ENCODE data around the gene P2RY2. TPM values are rescaled to one million over a fixed set of nuclear protein-coding genes. Genes with fewer than 3 reads are reported as not detected.

Gene P2RY2
- polyA plus RNA-seq, 2 of the 4 experiments (the other 2 are of a cell fraction): 3.7 to 6.4 TPM

- Histone ChIP-seq H3K4me2 (no peak overlapping the region), H3K9me3 (no peaks in the 10 kb centered on the region), H3K4me3 (no peak overlapping the region), H3K27ac (no peak overlapping the region), H3K4me1 (peaks cover 5% of the 10 kb centered on the region; the same call in 1 of the 3 replicates)
- FAIRE-seq (no peak), DNase-seq (ENCODE audit: low read depth in 1 of 2, low spot score in 1 of 2) (no peak), ATAC-seq (no peak)
- 94% methylated on average over 55 of the region's 56 CpGs for WGBS (ENCODE audit: missing lambda C conversion rate)
- TF ChIP-seq KDM5A (IDR thresholded peaks at IDR 0.05) (no peak), HOXA7 (CRISPR knock-in tag; IDR thresholded peaks at IDR 0.05) (no peak), TFCP2L1 (CRISPR knock-in tag; IDR thresholded peaks at IDR 0.05) (no peak), CHD2 (IDR thresholded peaks at IDR 0.05; ENCODE audit: low read length, partially characterized antibody) (no peak), REST (IDR thresholded peaks at IDR 0.05) (no peak)
- ChIA-PET CTCF (interaction anchor here (0.9 to 6.5 kb wide), 14 partner anchors 10 to 404 kb away, joined by 3 to 56 read pairs (median 9); no protein-coding TSS in a partner anchor), POLR2A (no interaction called here)
Observed at GRCh38 chr11:73234471-73235181, 16.5 kb downstream of the P2RY2 start.

GRCh38 chr11:73235236-73235786 is 17.2 kb downstream of the P2RY2 start:
- Histone ChIP-seq H3K27ac (no peak overlapping the region), H3K4me3 (no peak overlapping the region), H3K4me1 (peaks cover 10% of the 10 kb centered on the region; the same call in 2 of the 3 replicates), H3K4me2 (no peak overlapping the region), H3K9me3 (no peaks in the 10 kb centered on the region)
- CTCF ChIA-PET: interaction anchor here (0.7 to 6.5 kb wide), 18 partner anchors 10 to 510 kb away, joined by 3 to 56 read pairs (median 8); partner anchors contain the start of gene P2RY2
- DNase-seq (ENCODE audit: low read depth in 1 of 2, low spot score in 1 of 2) (no peak), ATAC-seq (no peak), FAIRE-seq (no peak)
- 87% methylated on average over 8 of the region's 8 CpGs for whole genome bisulfite sequencing (ENCODE audit: missing lambda C conversion rate)
- TF ChIP-seq NR3C1 (IDR thresholded peaks at IDR 0.05) (no peak), REST (IDR thresholded peaks at IDR 0.05) (no peak), TP53 (CRISPR knock-in tag; IDR thresholded peaks at IDR 0.05) (no peak), MAFK (IDR thresholded peaks at IDR 0.05; ENCODE audit: partially characterized antibody) (no peak), POLR2AphosphoS2 (conservative IDR thresholded peaks at IDR 0.05; ENCODE audit: low read length) (no peak), SREBF2 (IDR thresholded peaks at IDR 0.05) (no peak), ZC3H11A (IDR thresholded peaks at IDR 0.05) (no peak), ZFP36 (IDR thresholded peaks at IDR 0.05; ENCODE audit: borderline replicate concordance, partially characterized antibody) (no peak), KDM5A (IDR thresholded peaks at IDR 0.05) (no peak), ELK1 (IDR thresholded peaks at IDR 0.05; ENCODE audit: low read depth, low read length) (no peak), HDAC2 (IDR thresholded peaks at IDR 0.05) (no peak)
- POLR2A ChIA-PET: no interaction called here

Data from A549 (cell line).